EH (cell line): ENCODE measurements around the gene PYY.
"Not testable (repeated sequence)": the region's sequence is repeated elsewhere in the genome, so short reads cannot be mapped to it uniquely, and the experiment has no call there.

Experiments used
- DNase-seq: peaks from one replicate; pipeline ENCODE4 v3.0.0-alpha.2; 2015; ENCODE audit warnings: low read depth

The PYY gene

DNA sequence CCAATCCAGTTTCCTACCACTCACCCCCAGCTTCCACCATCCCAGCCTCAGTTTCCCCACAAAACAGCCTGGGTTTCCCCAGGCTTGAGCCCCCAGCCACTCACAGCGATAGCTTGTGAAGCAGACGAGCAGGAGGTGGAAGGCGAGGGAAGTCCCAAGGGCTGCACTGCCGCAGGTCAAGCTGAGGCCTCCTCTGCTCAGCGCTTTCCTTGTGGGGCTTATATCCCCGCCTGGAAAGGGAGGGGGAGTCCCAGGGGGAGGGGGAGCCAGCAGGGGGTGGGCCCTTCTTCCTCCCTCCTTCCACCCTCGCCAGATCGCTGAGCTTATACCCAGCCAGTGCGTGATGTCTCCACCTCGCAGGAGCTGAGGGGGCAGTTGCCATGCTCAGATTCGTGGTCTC, at the start of gene PYY:
TSS of gene PYY (minus strand) at position 195 of the 400 bp plus-strand sequence. CDS start 457 bp downstream, outside the sequence.
- DNase-seq: no peak

DNA sequence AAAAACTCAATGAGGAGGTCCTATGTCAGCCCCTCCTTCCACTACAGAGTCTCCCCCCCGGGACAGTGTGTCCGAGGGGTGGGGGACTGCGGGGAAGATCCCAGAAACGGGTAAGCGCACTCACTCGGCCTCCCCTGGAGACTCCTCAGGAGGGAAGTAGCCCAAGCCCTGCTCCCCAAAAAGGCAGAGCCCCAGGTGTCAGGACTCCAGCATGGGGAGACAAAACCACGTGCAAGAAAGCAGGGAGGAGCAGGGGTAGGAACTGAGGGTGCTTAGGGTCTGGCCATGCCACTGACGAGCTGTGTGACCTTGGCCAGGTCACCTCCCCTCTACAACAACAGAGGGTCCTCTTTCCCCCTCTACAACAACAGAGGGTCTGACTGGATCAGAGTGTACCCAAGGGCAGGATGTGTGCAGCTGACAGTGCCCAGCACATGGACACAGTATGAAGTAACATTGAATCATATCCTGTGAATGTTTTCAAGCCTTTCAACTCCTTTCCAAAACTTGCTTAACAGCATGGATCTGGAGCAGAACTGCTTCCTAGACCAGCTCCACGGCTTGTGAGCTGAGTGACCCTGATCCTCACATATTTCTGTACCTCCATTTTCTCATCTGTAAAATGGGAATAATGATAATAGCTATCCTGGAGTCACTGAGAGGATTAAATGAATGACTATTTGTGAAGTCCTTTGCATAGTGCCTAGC, 48.6 kb upstream of the PYY start:
- DNase-seq: peak; percentile 86

- peak; percentile 26 for DNase-seq
Observed at GRCh38 chr17:44001461-44001920, 47.8 kb upstream of the PYY start.

DNA sequence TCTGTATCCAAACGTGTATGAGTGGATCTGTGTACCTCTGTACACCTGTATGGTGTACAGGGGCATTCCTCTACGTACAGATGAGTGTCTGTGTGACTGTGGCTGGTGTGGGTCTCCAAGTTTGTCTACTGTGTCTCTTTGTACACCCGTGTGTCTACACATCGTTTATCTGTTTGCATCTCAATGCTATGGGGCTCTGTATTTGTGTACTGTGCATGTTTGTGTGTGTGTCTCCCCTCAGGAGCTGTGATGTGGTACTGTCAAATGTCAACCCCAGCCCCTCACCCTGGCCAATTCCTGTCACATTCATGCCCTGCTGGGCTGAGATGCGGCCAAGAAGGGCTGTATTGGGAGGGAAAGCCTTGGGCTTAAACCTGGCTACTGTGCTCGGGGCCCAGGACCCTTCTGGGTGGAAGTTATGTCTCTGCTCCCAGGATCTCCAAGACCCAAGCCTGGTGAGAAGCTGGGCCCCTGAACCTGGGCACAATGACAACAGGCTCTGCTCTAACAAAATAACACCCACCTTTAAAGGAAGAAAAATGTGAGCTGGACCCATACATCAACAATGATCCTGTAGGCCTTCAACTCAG, 47.2 kb upstream of the PYY start:
- DNase-seq: no peak

DNA sequence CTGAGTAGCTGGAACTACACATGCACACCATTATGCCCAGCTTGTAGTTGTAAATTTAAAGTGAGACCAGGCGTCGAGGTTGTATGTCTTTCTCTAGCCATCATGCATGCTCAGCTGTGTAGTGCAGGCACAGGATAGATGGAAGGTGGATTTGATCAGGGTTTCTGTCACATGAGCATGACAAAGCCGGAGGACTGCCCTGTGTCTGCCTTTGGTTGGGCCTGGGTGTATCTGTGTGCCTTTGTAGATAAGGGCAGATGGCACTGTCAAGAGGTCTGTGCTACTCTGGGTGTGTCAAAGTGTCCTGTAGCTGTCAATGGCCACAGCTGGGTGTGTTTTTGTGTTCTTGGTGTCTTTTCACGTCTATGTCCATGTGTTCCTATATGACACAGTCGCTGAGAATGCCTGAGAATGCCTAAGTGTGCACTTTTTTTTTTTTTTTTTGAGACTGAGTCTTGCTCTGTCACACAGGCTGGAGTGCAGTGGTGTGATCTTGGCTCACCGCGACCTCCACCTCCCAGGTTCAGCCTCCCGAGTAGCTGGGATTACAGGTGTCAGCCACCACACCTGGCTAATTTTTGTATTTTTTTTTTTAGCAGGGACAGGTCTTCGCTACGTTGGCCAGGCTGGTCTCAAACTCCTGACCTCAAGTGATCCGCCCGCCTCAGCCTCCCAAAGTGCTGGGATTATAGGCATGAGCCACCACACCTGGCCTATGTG, 46.6 kb upstream of the PYY start:
- DNase-seq: peak; percentile 25

DNA sequence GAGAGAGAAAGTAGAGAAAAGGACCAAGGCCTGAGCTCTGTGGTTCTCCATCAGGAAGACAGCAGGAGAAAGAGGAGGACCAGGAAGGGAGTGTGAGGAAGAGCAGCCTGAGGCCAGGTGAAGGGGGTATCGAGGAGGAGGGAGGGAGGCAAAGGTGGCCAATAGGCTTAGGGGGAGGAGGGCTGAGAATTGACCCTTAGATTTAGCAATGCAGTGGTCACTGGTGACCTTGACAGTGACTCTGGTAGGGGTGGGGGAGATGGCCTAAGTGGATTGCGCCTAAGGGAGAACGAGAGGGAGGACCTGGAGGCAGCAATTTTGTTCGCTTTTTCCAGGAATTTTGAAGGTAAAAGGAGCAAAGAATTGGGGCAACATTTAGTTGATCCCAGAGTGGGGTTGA, 45.3 kb upstream of the PYY start:
- no peak for DNase-seq

DNA sequence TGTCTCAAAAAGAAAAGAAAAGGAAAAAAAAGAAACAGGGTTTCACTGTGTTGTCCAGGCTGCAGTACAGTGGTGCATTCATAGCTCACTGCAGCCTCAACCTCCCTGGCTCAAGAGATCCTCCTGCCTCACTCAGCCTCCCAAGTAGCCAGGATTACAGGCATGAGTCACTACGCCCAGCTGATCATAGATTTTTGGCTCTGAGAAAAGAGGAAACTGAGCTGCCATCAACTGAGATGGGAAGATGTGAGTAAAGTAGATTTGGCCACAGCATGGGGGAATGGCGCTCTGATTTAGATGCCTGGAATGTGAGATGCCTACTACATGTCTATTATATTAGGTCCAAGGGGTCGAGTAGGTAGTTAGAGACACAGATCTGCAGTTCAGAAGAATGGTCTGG, 44.8 kb upstream of the PYY start:
- peak; percentile 84 for DNase-seq

DNA sequence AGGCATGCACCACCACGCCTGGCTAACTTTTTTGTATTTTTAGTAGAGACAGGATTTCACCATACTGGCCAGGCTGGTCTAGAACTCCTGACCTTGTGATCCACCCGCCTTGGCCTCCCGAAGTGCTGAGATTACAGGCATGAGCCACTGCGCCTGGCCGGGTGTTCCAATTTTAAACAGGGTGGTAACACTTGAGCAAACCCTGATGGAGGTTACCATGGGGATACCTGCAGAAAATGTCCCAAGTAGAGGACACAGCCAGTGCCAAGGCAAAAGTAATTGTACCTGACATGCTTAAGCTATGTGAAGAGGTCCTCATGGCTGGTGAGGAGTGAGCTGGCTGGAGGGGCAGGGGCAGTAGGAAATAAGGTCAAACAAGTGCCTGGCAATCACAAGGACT, 43.4 kb upstream of the PYY start:
- not testable (repeated sequence) for DNase-seq

DNA sequence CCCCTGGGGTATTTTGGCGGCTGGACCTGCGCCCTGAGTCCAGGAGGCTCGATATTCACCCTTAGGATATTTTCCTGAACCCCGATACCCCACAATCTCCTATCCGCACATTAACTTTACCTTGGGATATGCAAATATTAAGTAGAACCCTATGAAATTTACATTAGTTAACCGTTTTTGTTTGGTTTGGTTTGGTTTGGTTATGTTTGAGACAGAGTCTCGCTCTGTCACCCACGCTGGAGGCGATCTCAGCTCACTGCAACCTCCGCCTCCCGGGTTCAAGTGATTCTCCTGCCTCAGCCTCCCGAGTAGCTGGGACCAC, 41.4 kb upstream of the PYY start:
- no peak for DNase-seq

GRCh38 chr17:43994272-43995149, 40.8 kb upstream of the PYY start:
- peak; percentile 68 for DNase-seq

DNA sequence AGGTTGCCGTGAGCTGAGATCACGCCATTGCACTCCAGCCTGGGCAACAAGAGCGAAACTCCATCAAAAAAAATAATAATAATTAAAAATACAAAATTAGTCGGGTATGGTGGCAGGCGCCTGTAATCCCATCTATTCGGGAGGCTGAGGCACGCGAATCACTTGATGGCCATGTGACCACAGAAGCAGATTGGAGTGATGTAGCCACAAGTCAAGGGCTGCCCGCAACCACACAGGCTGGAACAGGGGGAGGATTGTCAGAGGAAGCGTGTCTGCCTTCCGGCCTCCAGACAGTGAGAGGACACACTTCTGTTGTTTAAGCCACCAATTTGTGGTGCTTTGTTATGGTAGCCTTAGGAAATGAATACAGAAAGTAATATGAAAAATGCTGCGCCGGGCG, 38.9 kb upstream of the PYY start:
- no peak for DNase-seq

DNA sequence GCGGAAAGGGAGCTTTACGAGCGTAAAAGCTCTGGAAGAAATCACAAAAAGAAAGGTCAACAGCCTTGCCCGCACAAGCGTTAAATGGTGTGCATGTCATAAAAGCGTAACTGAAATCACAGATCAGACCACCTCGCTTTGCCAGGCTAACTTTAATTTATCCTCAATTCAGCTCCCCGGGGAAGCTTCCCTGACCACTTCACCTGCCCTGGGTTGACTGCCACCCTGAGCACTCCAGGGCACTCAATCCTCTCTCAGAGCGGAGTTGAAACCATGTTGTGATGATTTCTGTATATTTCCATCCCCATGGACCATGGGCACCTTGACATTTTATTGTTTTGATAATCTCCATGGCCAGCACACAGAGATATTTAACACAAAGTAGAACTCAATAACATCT, 34.6 kb upstream of the PYY start:
- no peak for DNase-seq

GRCh38 chr17:43987131-43988021, 33.6 kb upstream of the PYY start:
- no peak for DNase-seq

DNA sequence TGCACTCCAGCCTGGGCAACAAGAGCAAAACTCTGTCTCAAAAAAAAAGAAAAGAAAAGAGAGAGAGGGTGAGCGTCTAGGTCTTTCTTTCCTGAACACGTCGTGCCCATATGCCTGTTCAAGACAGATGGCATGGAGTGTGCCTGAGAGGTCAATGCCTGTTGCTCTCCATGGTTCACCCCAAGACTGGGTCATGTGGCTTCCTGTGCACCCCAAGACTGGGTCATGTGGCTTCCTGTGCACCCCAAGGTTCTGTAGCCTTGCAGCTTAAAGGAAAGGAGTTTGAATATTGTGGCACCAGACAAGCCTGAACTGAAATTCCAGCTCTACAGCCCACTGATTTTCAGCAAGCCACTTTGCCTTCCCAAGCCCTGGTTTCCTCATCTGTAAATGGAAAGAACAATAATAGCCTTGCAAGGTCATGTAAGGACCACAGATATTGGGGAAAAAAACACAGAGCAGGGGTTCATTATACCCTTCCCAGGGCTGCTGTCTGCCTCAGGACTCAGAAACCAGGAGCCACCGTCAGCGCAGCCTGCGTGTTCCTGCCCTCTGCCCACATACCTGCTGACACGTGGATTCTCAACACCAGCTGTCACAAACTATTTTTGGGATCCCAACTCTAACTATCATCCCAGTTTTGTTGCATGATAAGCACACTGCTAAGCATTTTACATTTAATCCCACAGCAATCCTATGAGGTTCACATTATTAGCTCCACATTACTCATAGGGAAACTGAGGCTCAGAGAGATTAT, 32.7 kb upstream of the PYY start:
- no peak for DNase-seq

GRCh38 chr17:43984521-43984920, 30.8 kb upstream of the PYY start:
- peak; percentile 31 for DNase-seq

- DNase-seq: peak; percentile 18
Observed at GRCh38 chr17:43983515-43984411, 30.0 kb upstream of the PYY start.

- no peak for DNase-seq
Observed at GRCh38 chr17:43983196-43983514, 29.4 kb upstream of the PYY start.

- no peak for DNase-seq
Observed at GRCh38 chr17:43982171-43982570, 28.4 kb upstream of the PYY start.

DNA sequence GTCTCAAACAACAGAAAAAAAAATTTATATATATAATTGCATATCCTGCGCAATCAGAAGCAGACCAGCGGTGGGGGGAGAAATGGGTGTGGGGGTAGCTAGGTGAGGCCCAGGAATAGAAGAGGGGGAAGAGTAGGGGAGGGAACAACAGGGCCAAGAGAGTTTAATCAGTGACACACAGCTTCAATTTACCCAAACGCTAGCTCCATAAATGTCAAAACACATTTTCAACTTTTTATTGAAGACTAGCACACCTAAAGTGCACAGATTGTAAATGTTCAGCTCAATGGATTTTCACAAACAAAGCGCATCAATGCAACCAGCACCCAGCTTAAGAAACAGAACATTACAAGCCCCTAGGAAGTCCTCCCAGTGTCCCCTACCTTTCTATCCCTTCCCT, 25.9 kb upstream of the PYY start:
- no peak for DNase-seq

- DNase-seq: peak; percentile 18
Observed at GRCh38 chr17:43979011-43979410, 25.3 kb upstream of the PYY start.
